Measurements from ENCODE around the gene PPP1R11.

- TF ChIP-seq CTCF (IDR thresholded peaks at IDR 0.05) (no peak), ZFX (IDR thresholded peaks at IDR 0.05; ENCODE audit: borderline replicate concordance) (no peak)
Measured at GRCh38 chr6:30044630-30045029, 22.4 kb upstream of the PPP1R11 start.
